HG03354 (cell line): ENCODE measurements around the gene MED13.
A peak's percentile ranks its signal among the peaks of the same experiment; 100 is the strongest.

Experiments
- ATAC-seq: cut with Tn5 transposase; IDR thresholded peaks from one replicate; pipeline ENCODE4 v1.9.1; 2021; ENCODE audit warnings: mild to moderate bottlenecking; ENCODE audit not compliant: unreplicated experiment, poor library complexity, severe bottlenecking

The MED13 gene

GRCh38 chr17:62064791-62065563, at the start of gene MED13:
Gene MED13 (minus strand): TSS chr17:62065278. CDS start chr17:62065205, 73 bp downstream.
- peak; percentile 33 for ATAC-seq

GRCh38 chr17:62112229-62112628, 47.2 kb upstream of the MED13 start:
- no peak for ATAC-seq

- no peak for ATAC-seq
Measured at GRCh38 chr17:62111562-62112171, 46.6 kb upstream of the MED13 start.

- no peak for ATAC-seq
Measured at GRCh38 chr17:62110923-62111484, 45.9 kb upstream of the MED13 start.

- no peak for ATAC-seq
Measured at GRCh38 chr17:62109924-62110323, 44.8 kb upstream of the MED13 start.

- ATAC-seq = peak; percentile 99
Measured at GRCh38 chr17:62109378-62109902, 44.4 kb upstream of the MED13 start.

- no peak for ATAC-seq
Measured at GRCh38 chr17:62105861-62106260, 40.8 kb upstream of the MED13 start.

- ATAC-seq = no peak
Measured at GRCh38 chr17:62105357-62105756, 40.3 kb upstream of the MED13 start.

- no peak for ATAC-seq
Measured at GRCh38 chr17:62101515-62101914, 36.4 kb upstream of the MED13 start.

- ATAC-seq = no peak
Measured at GRCh38 chr17:62101090-62101489, 36.0 kb upstream of the MED13 start.

GRCh38 chr17:62100055-62100454, 35.0 kb upstream of the MED13 start:
- ATAC-seq = no peak

GRCh38 chr17:62099532-62099931, 34.5 kb upstream of the MED13 start:
- ATAC-seq = no peak

- peak; percentile 90 for ATAC-seq
Measured at GRCh38 chr17:62098623-62099231, 33.6 kb upstream of the MED13 start.

- ATAC-seq = no peak
Measured at GRCh38 chr17:62096401-62096670, 31.3 kb upstream of the MED13 start.

GRCh38 chr17:62094175-62094574, 29.1 kb upstream of the MED13 start:
- no peak for ATAC-seq

GRCh38 chr17:62093188-62094155, 28.4 kb upstream of the MED13 start:
- ATAC-seq = peak; percentile 97

GRCh38 chr17:62092784-62093183, 27.7 kb upstream of the MED13 start:
- ATAC-seq = no peak

GRCh38 chr17:62091804-62092203, 26.7 kb upstream of the MED13 start:
- no peak for ATAC-seq

GRCh38 chr17:62090868-62091267, 25.8 kb upstream of the MED13 start:
- no peak for ATAC-seq
